ENCODE data around the gene PDS5A.
"Not testable (repeated sequence)": the region's sequence is repeated elsewhere in the genome, so short reads cannot be mapped to it uniquely, and the experiment has no call there.

Gene PDS5A

GRCh38 chr4:39899291-39899690, 78.4 kb downstream of the PDS5A start:
- DNase-seq (ENCODE audit: low read depth) = no peak

GRCh38 chr4:39898015-39898414, 79.7 kb downstream of the PDS5A start:
- DNase-seq (ENCODE audit: low read depth) = no peak

- DNase-seq (ENCODE audit: low read depth) = no peak
Measured at GRCh38 chr4:39893693-39894072, 84.0 kb downstream of the PDS5A start.

- DNase-seq (ENCODE audit: low read depth) = no peak
Measured at GRCh38 chr4:39892988-39893692, 84.6 kb downstream of the PDS5A start.

GRCh38 chr4:39889226-39889625, 88.5 kb downstream of the PDS5A start:
- DNase-seq (ENCODE audit: low read depth) = no peak

- DNase-seq (ENCODE audit: low read depth) = no peak
Measured at GRCh38 chr4:39888541-39888940, 89.2 kb downstream of the PDS5A start.

- DNase-seq (ENCODE audit: low read depth) = no peak
Measured at GRCh38 chr4:39883646-39884045, 94.1 kb downstream of the PDS5A start.

GRCh38 chr4:39881789-39882188, 95.9 kb downstream of the PDS5A start:
- DNase-seq (ENCODE audit: low read depth) = no peak

GRCh38 chr4:39877971-39878370, 99.7 kb downstream of the PDS5A start:
- no peak for DNase-seq (ENCODE audit: low read depth)

GRCh38 chr4:39873823-39874222, 103.9 kb downstream of the PDS5A start:
- DNase-seq (ENCODE audit: low read depth) = no peak

- DNase-seq (ENCODE audit: low read depth) = no peak
Measured at GRCh38 chr4:39865280-39865679, 112.4 kb downstream of the PDS5A start.

- DNase-seq (ENCODE audit: low read depth) = no peak
Measured at GRCh38 chr4:39864391-39864790, 113.3 kb downstream of the PDS5A start.

GRCh38 chr4:39860804-39861203, 116.9 kb downstream of the PDS5A start:
- DNase-seq (ENCODE audit: low read depth) = no peak

GRCh38 chr4:39855909-39856512, 121.7 kb downstream of the PDS5A start:
- no peak for DNase-seq (ENCODE audit: low read depth)

GRCh38 chr4:39852636-39853035, 125.1 kb downstream of the PDS5A start:
- no peak for DNase-seq (ENCODE audit: low read depth)

- DNase-seq (ENCODE audit: low read depth) = no peak
Measured at GRCh38 chr4:39850727-39851126, 127.0 kb downstream of the PDS5A start.

- no peak for DNase-seq (ENCODE audit: low read depth)
Measured at GRCh38 chr4:39846705-39847104, 131.0 kb downstream of the PDS5A start.

- DNase-seq (ENCODE audit: low read depth) = no peak
Measured at GRCh38 chr4:39846120-39846519, 131.6 kb downstream of the PDS5A start.

- DNase-seq (ENCODE audit: low read depth) = no peak
Measured at GRCh38 chr4:39841894-39842293, 135.8 kb downstream of the PDS5A start.

GRCh38 chr4:39840516-39840915, 137.2 kb downstream of the PDS5A start:
- not testable (repeated sequence) for DNase-seq (ENCODE audit: low read depth)

GRCh38 chr4:39840027-39840426, 137.7 kb downstream of the PDS5A start:
- DNase-seq (ENCODE audit: low read depth) = no peak

GRCh38 chr4:39838431-39838830, 139.3 kb downstream of the PDS5A start:
- not testable (repeated sequence) for DNase-seq (ENCODE audit: low read depth)

- no peak for DNase-seq (ENCODE audit: low read depth)
Measured at GRCh38 chr4:39834269-39834668, 143.4 kb downstream of the PDS5A start.

GRCh38 chr4:39825741-39826231, 151.9 kb downstream of the PDS5A start:
- no peak for DNase-seq (ENCODE audit: low read depth)
